Measurements from ENCODE around the gene FAM83F.
A peak's percentile ranks its signal among the peaks of the same experiment; 100 is the strongest.
"Not testable (repeated sequence)": the region's sequence is repeated elsewhere in the genome, so short reads cannot be mapped to it uniquely, and the experiment has no call there.

Gene FAM83F

DNA sequence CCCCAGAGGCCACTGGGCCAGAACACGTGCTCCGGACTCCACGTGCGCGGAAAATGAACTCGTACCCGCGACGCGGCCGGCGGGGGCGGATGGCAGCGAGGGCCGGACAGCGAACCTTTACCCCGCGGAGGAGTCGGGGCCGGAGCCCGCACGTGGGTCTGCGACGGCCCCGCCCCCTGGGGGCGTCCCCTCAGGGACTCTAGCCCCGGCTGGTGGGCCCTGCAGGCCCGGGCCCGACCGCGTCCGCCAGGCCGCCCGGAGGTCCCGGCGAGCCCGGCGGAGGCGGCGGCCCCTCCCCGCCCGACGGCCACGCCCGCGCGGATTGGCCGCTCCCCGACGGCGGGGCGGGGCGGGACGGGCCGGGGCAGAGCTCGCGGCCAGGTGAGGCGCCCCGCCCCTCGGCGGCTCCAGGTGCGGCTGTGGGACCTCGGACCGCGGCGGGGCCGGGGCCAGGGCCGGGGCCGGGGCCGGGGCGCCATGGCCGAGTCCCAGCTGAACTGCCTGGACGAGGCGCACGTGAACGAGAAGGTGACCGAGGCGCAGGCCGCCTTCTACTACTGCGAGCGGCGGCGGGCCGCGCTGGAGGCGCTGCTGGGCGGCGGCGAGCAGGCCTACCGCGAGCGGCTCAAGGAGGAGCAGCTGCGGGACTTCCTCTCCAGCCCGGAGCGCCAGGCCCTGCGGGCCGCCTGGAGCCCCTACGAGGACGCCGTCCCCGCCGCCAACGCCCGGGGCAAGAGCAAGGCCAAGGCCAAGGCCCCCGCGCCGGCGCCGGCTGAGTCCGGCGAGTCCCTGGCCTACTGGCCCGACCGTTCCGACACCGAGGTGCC, at the start of gene FAM83F:
Gene FAM83F, plus strand, starts transcription at position 389 of the 827 bp plus-strand sequence. Its CDS starts 89 bp downstream, at position 478.
- peak within 1 kb of the TSS; percentile 70 for H3K9ac ChIP-seq (ENCODE audit: insufficient read length, low read depth)
- DNase-seq (ENCODE audit: low read depth, low spot score), result no peak
- TF ChIP-seq ZNF274 (IDR thresholded peaks at IDR 0.05; ENCODE audit: low read depth, low read length) (no peak), SUZ12 (IDR thresholded peaks at IDR 0.05; ENCODE audit: extremely low read depth, insufficient read depth, insufficient read length) (no peak), YY1 (IDR thresholded peaks at IDR 0.05; ENCODE audit: insufficient read depth, insufficient read length) (no peak)
- no peaks in the 10 kb centered on the region for H3K9me3 ChIP-seq (ENCODE audit: insufficient read depth, low read length)
- H3K36me3 ChIP-seq (ENCODE audit: insufficient read depth, insufficient read length, low read length), result no peaks in the 10 kb centered on the region
- H3K4me1 ChIP-seq (ENCODE audit: insufficient read depth, insufficient read length), result peaks cover 19% of the 10 kb centered on the region
- peaks cover 61% of the 10 kb centered on the region for H3K27me3 ChIP-seq (ENCODE audit: insufficient read depth, insufficient read length)
- peak within 1 kb of the TSS; percentile 58 for H3K4me3 ChIP-seq (ENCODE audit: insufficient read length, low read depth)

DNA sequence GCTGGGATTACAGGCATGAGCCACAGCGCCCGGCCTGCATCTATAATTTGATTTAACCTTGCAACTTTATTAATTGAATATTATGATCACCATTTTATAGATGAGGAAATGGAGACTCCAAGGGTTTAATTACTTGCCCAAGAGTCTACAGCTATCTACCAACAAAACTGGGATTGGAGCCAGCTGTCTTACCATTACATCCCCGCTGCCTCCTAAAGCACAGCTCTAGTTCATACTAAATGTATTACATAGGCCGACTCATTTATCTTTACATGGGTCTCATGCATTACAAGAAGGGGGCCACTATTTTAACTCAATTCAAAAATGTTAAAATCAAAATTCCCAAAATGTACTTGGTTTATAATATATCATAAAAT, 48.6 kb upstream of the FAM83F start:
- Histone ChIP-seq H3K4me3 (ENCODE audit: insufficient read length, low read depth) (no peak overlapping the region), H3K9ac (ENCODE audit: insufficient read length, low read depth) (no peak overlapping the region), H3K4me1 (ENCODE audit: insufficient read depth, insufficient read length) (no peaks in the 10 kb centered on the region), H3K36me3 (ENCODE audit: insufficient read depth, insufficient read length, low read length) (no peaks in the 10 kb centered on the region), H3K9me3 (ENCODE audit: insufficient read depth, low read length) (no peaks in the 10 kb centered on the region), H3K27me3 (ENCODE audit: insufficient read depth, insufficient read length) (no peaks in the 10 kb centered on the region)
- no peak for DNase-seq (ENCODE audit: low read depth, low spot score)
- TF ChIP-seq YY1 (IDR thresholded peaks at IDR 0.05; ENCODE audit: insufficient read depth, insufficient read length), result no peak
- no peak for TF ChIP-seq ZNF274 (IDR thresholded peaks at IDR 0.05; ENCODE audit: low read depth, low read length)

DNA sequence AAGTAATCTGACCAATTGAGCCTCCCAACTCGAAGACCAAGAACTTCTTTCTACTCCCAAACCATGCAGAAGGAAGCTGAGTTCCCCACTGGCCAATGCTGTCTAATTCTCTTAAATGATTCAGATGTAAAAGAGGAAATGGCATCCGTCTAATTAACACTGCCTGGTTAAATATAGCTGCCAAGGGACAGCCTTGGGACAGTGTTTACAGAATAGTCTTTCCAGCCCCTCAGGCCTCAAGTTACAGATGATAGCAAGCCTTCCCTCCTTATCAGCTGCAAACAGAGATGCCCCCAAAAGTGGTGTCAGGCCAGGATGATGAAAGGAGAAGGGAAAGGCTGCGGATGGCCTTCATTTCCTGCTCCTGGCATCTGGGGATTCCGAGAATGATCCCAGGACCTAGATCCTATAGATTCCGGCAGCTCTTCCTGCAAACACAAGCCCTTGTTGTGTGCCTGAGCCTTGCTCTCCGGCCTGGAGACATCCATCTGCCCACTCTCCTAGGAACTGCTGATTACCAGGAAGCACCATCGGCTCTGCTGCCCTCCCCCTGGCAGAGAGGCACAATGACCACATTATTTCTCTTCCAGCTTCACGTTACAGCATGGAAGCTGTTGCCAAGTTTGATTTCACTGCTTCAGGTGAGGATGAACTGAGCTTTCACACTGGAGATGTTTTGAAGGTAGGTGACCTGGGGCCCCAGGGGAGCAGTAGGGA, 48.1 kb upstream of the FAM83F start:
- no peak for DNase-seq (ENCODE audit: low read depth, low spot score)
- TF ChIP-seq YY1 (IDR thresholded peaks at IDR 0.05; ENCODE audit: insufficient read depth, insufficient read length) (no peak), SUZ12 (IDR thresholded peaks at IDR 0.05; ENCODE audit: extremely low read depth, insufficient read depth, insufficient read length) (no peak), ZNF274 (IDR thresholded peaks at IDR 0.05; ENCODE audit: low read depth, low read length) (no peak)

DNA sequence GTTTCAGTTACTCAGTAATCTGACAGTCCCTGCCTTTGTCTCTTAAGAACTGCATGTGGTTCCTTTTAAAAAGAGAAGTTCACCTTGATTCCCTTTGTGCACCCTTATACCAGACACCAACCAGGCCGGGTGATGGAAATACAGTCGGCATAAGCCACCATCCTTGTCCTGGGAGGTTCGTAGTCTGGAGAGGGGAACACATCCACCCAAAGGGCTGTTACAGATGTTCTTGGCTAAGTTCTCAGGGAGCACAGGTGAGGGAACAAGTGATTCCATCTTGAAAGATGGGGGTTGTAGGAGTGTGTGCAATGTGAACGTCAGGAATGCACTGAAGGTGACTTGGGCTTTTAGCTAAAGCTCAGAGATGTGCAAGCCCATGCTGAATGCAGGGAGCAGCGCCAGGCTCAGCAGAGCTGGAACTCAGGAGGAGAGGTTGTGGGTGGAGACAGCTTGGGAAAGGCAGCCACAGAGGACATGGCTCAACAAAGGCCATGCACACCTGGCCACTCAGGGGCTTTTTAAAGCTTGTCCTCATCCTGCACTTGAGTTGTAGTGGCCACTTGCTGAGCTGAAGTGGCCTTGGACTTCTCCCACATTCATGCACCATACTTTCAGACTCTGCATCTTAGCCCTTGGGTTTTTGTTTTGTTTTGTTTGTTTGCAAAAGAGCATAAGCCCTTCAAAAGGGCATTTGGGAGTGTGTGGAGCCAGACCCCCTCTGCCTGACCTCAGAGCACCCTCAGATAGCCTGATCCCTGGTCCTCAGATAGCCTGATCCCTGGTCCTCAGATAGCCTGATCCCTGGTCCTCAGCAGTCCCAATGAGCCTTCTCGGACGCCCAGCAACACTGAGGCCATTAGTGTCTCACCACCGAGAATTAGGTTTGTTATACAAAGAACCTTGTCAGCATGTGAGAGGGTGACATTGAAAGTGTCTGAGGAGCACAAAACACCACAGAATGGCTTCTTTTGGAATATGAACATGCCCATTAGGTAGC, 47.2 kb upstream of the FAM83F start:
- TF ChIP-seq ZNF274 (IDR thresholded peaks at IDR 0.05; ENCODE audit: low read depth, low read length) (no peak), SUZ12 (IDR thresholded peaks at IDR 0.05; ENCODE audit: extremely low read depth, insufficient read depth, insufficient read length) (no peak), YY1 (IDR thresholded peaks at IDR 0.05; ENCODE audit: insufficient read depth, insufficient read length) (no peak)
- H3K9ac ChIP-seq (ENCODE audit: insufficient read length, low read depth), result no peak overlapping the region
- H3K36me3 ChIP-seq (ENCODE audit: insufficient read depth, insufficient read length, low read length), result no peaks in the 10 kb centered on the region
- H3K9me3 ChIP-seq (ENCODE audit: insufficient read depth, low read length), result no peaks in the 10 kb centered on the region
- no peak for DNase-seq (ENCODE audit: low read depth, low spot score)
- no peaks in the 10 kb centered on the region for H3K27me3 ChIP-seq (ENCODE audit: insufficient read depth, insufficient read length)
- H3K4me3 ChIP-seq (ENCODE audit: insufficient read length, low read depth), result no peak overlapping the region
- H3K4me1 ChIP-seq (ENCODE audit: insufficient read depth, insufficient read length), result no peaks in the 10 kb centered on the region

More for the DNA sequence above, 48.1 kb upstream of the FAM83F start:
- no peaks in the 10 kb centered on the region for H3K36me3 ChIP-seq (ENCODE audit: insufficient read depth, insufficient read length, low read length)
- no peak overlapping the region for H3K9ac ChIP-seq (ENCODE audit: insufficient read length, low read depth)
- no peaks in the 10 kb centered on the region for H3K27me3 ChIP-seq (ENCODE audit: insufficient read depth, insufficient read length)
- H3K4me3 ChIP-seq (ENCODE audit: insufficient read length, low read depth), result no peak overlapping the region
- no peaks in the 10 kb centered on the region for H3K4me1 ChIP-seq (ENCODE audit: insufficient read depth, insufficient read length)
- H3K9me3 ChIP-seq (ENCODE audit: insufficient read depth, low read length), result no peaks in the 10 kb centered on the region

DNA sequence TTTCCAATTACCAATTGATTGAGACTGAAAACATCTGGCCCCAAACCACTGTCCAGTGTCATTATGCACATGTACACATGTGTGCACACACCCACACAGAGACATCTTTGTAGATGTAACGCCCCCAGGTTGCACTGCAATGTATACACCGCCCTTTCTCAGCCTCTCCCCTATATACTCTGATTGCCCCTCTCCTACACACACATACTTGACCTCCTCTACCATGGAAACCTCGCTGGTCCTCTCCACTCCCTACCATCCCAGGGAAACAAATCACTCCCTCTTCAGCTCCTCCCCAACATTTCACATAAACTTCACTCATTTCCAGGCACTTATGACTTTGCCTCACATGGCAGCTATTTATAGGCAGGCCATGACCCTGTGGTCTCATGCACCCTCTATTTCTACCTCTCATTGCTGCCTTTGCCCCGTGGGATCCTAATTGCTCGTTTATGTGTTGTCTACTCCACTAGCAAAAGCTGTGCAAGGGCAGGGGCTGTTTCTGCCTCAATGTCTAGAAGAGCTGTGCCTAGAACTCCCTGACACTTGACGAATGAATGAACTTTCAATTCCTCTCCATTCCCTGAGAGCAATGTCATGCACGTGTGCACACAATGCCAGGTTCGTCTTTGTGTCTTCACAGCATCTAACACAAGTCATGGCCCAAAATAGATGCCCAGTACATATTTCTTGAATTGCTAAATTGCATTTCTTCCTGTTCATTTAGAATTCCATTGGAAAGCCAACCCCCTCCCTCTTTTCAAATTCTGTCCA, 44.6 kb upstream of the FAM83F start:
- H3K4me1 ChIP-seq (ENCODE audit: insufficient read depth, insufficient read length), result no peaks in the 10 kb centered on the region
- H3K9ac ChIP-seq (ENCODE audit: insufficient read length, low read depth), result no peak overlapping the region
- no peaks in the 10 kb centered on the region for H3K27me3 ChIP-seq (ENCODE audit: insufficient read depth, insufficient read length)
- H3K36me3 ChIP-seq (ENCODE audit: insufficient read depth, insufficient read length, low read length), result no peaks in the 10 kb centered on the region
- H3K4me3 ChIP-seq (ENCODE audit: insufficient read length, low read depth), result no peak overlapping the region
- no peaks in the 10 kb centered on the region for H3K9me3 ChIP-seq (ENCODE audit: insufficient read depth, low read length)
- no peak for TF ChIP-seq YY1 (IDR thresholded peaks at IDR 0.05; ENCODE audit: insufficient read depth, insufficient read length)
- no peak for TF ChIP-seq ZNF274 (IDR thresholded peaks at IDR 0.05; ENCODE audit: low read depth, low read length)
- no peak for TF ChIP-seq SUZ12 (IDR thresholded peaks at IDR 0.05; ENCODE audit: extremely low read depth, insufficient read depth, insufficient read length)
- DNase-seq (ENCODE audit: low read depth, low spot score), result no peak

DNA sequence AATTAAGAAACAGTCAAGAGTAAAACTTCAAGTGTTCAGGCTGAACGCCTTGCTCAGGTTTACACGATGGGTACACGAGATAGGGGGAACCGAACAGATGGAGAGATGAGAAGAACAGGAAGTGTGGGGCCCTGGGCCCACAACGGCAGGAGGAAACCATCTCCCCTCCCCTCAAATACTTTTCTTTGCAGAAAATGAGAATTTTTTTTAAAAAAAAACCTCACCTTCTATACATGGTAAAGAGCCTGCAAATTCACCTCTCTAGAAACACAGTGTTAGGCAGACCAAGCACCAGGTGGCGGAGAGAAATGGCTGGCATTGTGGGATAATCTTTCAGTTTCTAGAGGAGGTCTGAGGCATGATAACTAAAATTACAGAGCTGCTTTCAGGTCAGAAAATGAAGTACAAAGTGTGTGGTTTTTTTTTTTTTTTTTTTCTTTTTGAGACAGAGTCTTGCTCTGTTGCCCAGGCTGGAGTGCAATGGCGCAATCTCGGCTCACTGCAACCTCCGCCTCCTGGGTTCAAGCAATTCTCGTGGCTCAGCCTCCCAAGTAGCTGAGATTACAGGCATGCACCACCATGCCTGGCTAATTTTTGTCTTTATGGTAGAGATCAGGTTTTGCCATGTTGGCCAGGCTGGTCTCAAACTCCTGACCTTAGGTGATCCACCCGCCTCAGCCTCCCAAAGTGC, 43.0 kb upstream of the FAM83F start:
- not testable (repeated sequence) for H3K9ac ChIP-seq (ENCODE audit: insufficient read length, low read depth)

More for the DNA sequence above, 43.0 kb upstream of the FAM83F start:
- H3K4me3 ChIP-seq (ENCODE audit: insufficient read length, low read depth); H3K36me3 ChIP-seq (ENCODE audit: insufficient read depth, insufficient read length, low read length); DNase-seq (ENCODE audit: low read depth, low spot score); H3K4me1 ChIP-seq (ENCODE audit: insufficient read depth, insufficient read length); H3K27me3 ChIP-seq (ENCODE audit: insufficient read depth, insufficient read length); H3K9me3 ChIP-seq (ENCODE audit: insufficient read depth, low read length): not testable (repeated sequence)
